ENCODE results near the gene ZNF521.

Gene ZNF521

GRCh38 chr18:25210622-25211021 is 141.3 kb downstream of the ZNF521 start:
- H3K4me1 ChIP-seq (ENCODE audit: control insufficient read depth in 1 of 2, insufficient read depth in 1 of 2, low read depth in 1 of 2, low read length in 1 of 2) = no peaks in the 10 kb centered on the region
- no peak overlapping the region for H3K27ac ChIP-seq
- H3K36me3 ChIP-seq = no peaks in the 10 kb centered on the region
- H3K9me3 ChIP-seq = no peaks in the 10 kb centered on the region
- no peak for TF ChIP-seq CTCF (IDR thresholded peaks at IDR 0.05)
- no peaks in the 10 kb centered on the region for H3K27me3 ChIP-seq
- no peak overlapping the region for H3K4me3 ChIP-seq (ENCODE audit: low read depth in 1 of 2, low read length in 1 of 2)

GRCh38 chr18:25192065-25192464 is 159.9 kb downstream of the ZNF521 start:
- Histone ChIP-seq H3K4me1 (ENCODE audit: control insufficient read depth in 1 of 2, insufficient read depth in 1 of 2, low read depth in 1 of 2, low read length in 1 of 2) (no peaks in the 10 kb centered on the region), H3K9me3 (no peaks in the 10 kb centered on the region), H3K27ac (no peak overlapping the region), H3K4me3 (ENCODE audit: low read depth in 1 of 2, low read length in 1 of 2) (no peak overlapping the region), H3K36me3 (no peaks in the 10 kb centered on the region), H3K27me3 (no peaks in the 10 kb centered on the region)
- TF ChIP-seq CTCF (IDR thresholded peaks at IDR 0.05) = no peak

- Histone ChIP-seq H3K27me3 (no peaks in the 10 kb centered on the region), H3K27ac (no peak overlapping the region), H3K4me3 (ENCODE audit: low read depth in 1 of 2, low read length in 1 of 2) (no peak overlapping the region), H3K36me3 (no peaks in the 10 kb centered on the region), H3K9me3 (no peaks in the 10 kb centered on the region), H3K4me1 (ENCODE audit: control insufficient read depth in 1 of 2, insufficient read depth in 1 of 2, low read depth in 1 of 2, low read length in 1 of 2) (no peaks in the 10 kb centered on the region)
- no peak for TF ChIP-seq CTCF (IDR thresholded peaks at IDR 0.05)
These were observed 161.5 kb downstream of the ZNF521 start for GRCh38 chr18:25190472-25190871.

- Histone ChIP-seq H3K4me1 (ENCODE audit: control insufficient read depth in 1 of 2, insufficient read depth in 1 of 2, low read depth in 1 of 2, low read length in 1 of 2) (no peaks in the 10 kb centered on the region), H3K4me3 (ENCODE audit: low read depth in 1 of 2, low read length in 1 of 2) (no peak overlapping the region), H3K27ac (no peak overlapping the region), H3K36me3 (no peaks in the 10 kb centered on the region), H3K27me3 (no peaks in the 10 kb centered on the region), H3K9me3 (no peaks in the 10 kb centered on the region)
- no peak for TF ChIP-seq CTCF (IDR thresholded peaks at IDR 0.05)
These were observed 162.4 kb downstream of the ZNF521 start for GRCh38 chr18:25189391-25190185.

GRCh38 chr18:25187521-25188192 is 164.3 kb downstream of the ZNF521 start:
- Histone ChIP-seq H3K4me3 (ENCODE audit: low read depth in 1 of 2, low read length in 1 of 2) (no peak overlapping the region), H3K27ac (no peak overlapping the region), H3K9me3 (no peaks in the 10 kb centered on the region), H3K36me3 (no peaks in the 10 kb centered on the region), H3K4me1 (ENCODE audit: control insufficient read depth in 1 of 2, insufficient read depth in 1 of 2, low read depth in 1 of 2, low read length in 1 of 2) (no peaks in the 10 kb centered on the region), H3K27me3 (no peaks in the 10 kb centered on the region)
- no peak for TF ChIP-seq CTCF (IDR thresholded peaks at IDR 0.05)

All from neutrophil (primary cell).